HepG2 (cell line): ENCODE measurements around the gene XAB2. TPM values are rescaled to one million over a fixed set of nuclear protein-coding genes. Genes with fewer than 3 reads are reported as not detected.

Source experiments
- HNF1A ChIP-seq, 2 experiments: sonication (generic) in 1 of 2; formaldehyde crosslinking in 1 of 2; IDR thresholded peaks; 2 replicates each; pipeline versions ENCODE4 v1.4.0 to v1.6.1; 2016 to 2020; ENCODE audit warnings: borderline replicate concordance in 1 of 2, low read depth in 1 of 2, mild to moderate bottlenecking in 1 of 2, missing genetic modification reagents in 1 of 2
- HOXA3 ChIP-seq: sonication (generic); formaldehyde crosslinking; IDR thresholded peaks from 2 replicates; pipeline ENCODE4 v1.5.0; 2020; ENCODE audit warnings: missing genetic modification reagents
- NR2F1 ChIP-seq, 2 experiments: fragments of 450-650 bp in 1 of 2; formaldehyde crosslinking in 1 of 2; IDR thresholded peaks; 2 replicates each; pipeline versions ENCODE4 v1.5.0 to v1.6.1; 2016 to 2020; ENCODE audit warnings: mild to moderate bottlenecking in 1 of 2, missing compliant biosample characterization in 1 of 2, missing genetic modification reagents in 1 of 2, moderate library complexity in 1 of 2
- PAXIP1 ChIP-seq: sonication (generic); formaldehyde crosslinking; conservative IDR thresholded peaks from 2 replicates; pipeline ENCODE4 v1.4.0; 2020; ENCODE audit warnings: mild to moderate bottlenecking, missing genetic modification reagents, moderate library complexity
- SP1 ChIP-seq, 2 experiments: fragments of 450-650 bp in 1 of 2; sonication (generic) in 1 of 2; formaldehyde crosslinking in 1 of 2; IDR thresholded peaks; 2 replicates each; pipeline versions ENCODE4 v1.4.0 to v1.6.1; 2016 to 2020; ENCODE audit warnings: missing genetic modification reagents in 1 of 2
- USF2 ChIP-seq, 2 experiments: sonication (generic) in 1 of 2; formaldehyde crosslinking in 1 of 2; IDR thresholded peaks; 2 replicates each; pipeline versions ENCODE4 v1.5.1 to v1.6.1; 2011 to 2020; ENCODE audit warnings: borderline replicate concordance in 1 of 2, low read depth in 1 of 2, low read length in 1 of 2, mild to moderate bottlenecking in 1 of 2, missing genetic modification reagents in 1 of 2, moderate library complexity in 1 of 2
- ZNF687 ChIP-seq: sonication (generic); formaldehyde crosslinking; IDR thresholded peaks from 2 replicates; pipeline ENCODE4 v1.5.1; 2020; ENCODE audit warnings: mild to moderate bottlenecking, missing genetic modification reagents, moderate library complexity
- ZNF800 ChIP-seq: sonication (generic); formaldehyde crosslinking; IDR thresholded peaks from 2 replicates; pipeline ENCODE4 v1.4.0; 2020; ENCODE audit warnings: missing genetic modification reagents
- polyA plus RNA-seq, 8 experiments: library from polyadenylated mRNA; depleted of rRNA in 3 of 8; stranded (reverse) in 7 of 8; unstranded in 1 of 8; fragments of >200 nt; fragmentation: Illumina TruSeq in 4 of 8; extraction: Trizol in 4 of 8; gene quantifications; 2 replicates each; pipeline versions ENCODE4 v1.2.1 to v1.2.3, GENCODE V29; 2011 to 2016; ENCODE audit warnings: low read depth in 4 of 8, missing spikeins in 1 of 8, mixed read lengths in 1 of 8; ENCODE audit not compliant: insufficient read depth in 1 of 8
- total RNA-seq, 5 experiments: library from RNA; depleted of rRNA; stranded (reverse); fragments of >200 nt; fragmentation: Illumina TruSeq; extraction: Trizol; gene quantifications; 2 replicates each; pipeline ENCODE4 v1.2.3, GENCODE V29; 2016; ENCODE audit warnings: low read depth in 1 of 5

The XAB2 gene
- total and polyA plus RNA-seq, 2 of the 13 experiments (the other 11 are each of a cell fraction or from before 2014, with no cell fraction given): 6.2 to 23.9 TPM

- TF ChIP-seq HNF1A (IDR thresholded peaks at IDR 0.05; ENCODE audit: low read depth): no peak
- TF ChIP-seq HNF1A (CRISPR knock-in tag; IDR thresholded peaks at IDR 0.05; ENCODE audit: borderline replicate concordance): no peak
- TF ChIP-seq ZNF800 (CRISPR knock-in tag): peak; percentile 61; the same call in 1 of the 2 replicates
- peak; percentile 58 for TF ChIP-seq PAXIP1 (CRISPR knock-in tag)
- TF ChIP-seq NR2F1 (CRISPR knock-in tag; IDR thresholded peaks at IDR 0.05): no peak
- peak; percentile 60 for TF ChIP-seq HOXA3 (CRISPR knock-in tag)
- no peak for TF ChIP-seq USF2 (IDR thresholded peaks at IDR 0.05; ENCODE audit: low read depth, low read length)
- TF ChIP-seq USF2 (CRISPR knock-in tag; IDR thresholded peaks at IDR 0.05; ENCODE audit: borderline replicate concordance): no peak
- TF ChIP-seq ZNF687 (CRISPR knock-in tag): peak; percentile 28; the same call in 1 of the 2 replicates
- no peak for TF ChIP-seq SP1 (IDR thresholded peaks at IDR 0.05)
- TF ChIP-seq SP1 (CRISPR knock-in tag; IDR thresholded peaks at IDR 0.05): peak; percentile 42; the same call in 1 of the 2 replicates
Measured at GRCh38 chr19:7595466-7596133, 33.7 kb downstream of the XAB2 start, which contains the start of gene CAMSAP3 (continued).
